HG02884 (cell line): Measurements from ENCODE around the gene MTFR2.
"Not testable (repeated sequence)": the region's sequence is repeated elsewhere in the genome, so short reads cannot be mapped to it uniquely, and the experiment has no call there.

Experiments
- ATAC-seq: cut with Tn5 transposase; IDR thresholded peaks from one replicate; pipeline ENCODE4 v1.9.1; 2021; ENCODE audit warnings: mild to moderate bottlenecking, moderate library complexity; ENCODE audit not compliant: unreplicated experiment

The MTFR2 gene

DNA sequence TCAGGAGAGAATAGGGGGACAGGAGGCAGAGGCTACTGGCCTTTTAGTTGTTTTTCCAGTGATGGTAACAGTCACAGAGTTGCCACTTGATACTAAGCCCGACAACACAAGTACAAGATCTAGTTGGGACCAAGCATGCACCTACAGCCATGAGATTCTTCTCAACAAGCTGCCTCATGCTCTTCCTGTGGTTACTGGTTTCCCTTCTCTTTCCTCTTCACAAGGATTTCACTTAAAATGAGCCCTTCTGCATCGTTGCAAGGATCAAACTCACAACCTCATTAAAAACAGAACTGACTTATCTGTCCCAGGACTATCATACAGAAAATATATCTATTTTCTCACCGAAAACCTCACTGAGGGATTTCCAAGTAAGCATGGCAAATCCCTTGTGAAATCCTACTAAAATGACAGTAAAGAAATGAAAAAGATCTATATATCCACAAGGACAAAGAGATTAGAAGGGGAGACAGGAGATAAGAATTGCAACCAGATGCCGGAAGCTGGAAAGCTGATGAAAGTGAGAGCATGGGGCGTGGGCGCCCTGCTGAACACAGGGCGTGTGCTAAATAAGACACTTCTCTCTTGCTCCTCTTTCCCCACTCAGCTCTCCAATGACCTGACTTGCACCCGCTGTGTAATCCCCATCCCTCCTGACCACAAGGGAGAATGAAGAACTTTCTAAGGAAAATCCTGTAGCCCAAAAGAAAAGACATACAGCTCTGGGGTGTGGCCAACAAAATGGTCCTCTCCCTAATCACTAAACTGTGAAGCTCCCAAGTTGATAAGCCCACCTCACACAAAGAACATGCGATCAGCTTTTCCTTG, 13.4 kb downstream of the MTFR2 start:
- no peak for ATAC-seq

DNA sequence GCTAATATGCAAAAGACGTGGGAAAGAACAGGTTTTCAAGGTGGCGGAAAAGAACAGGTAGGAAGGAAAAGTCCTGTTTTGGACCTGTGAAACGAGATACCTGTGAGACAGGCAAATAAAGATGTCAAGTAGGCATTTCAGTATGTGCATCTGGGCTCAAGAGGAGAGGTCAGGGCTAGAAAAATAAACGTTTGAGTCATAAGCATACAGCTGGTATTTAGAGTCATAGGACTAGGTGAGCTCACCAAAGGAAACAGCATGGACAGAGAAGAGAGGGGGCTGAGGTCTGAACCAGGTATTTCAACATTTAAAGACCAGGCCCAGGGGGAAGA, 14.9 kb downstream of the MTFR2 start:
- ATAC-seq = no peak

DNA sequence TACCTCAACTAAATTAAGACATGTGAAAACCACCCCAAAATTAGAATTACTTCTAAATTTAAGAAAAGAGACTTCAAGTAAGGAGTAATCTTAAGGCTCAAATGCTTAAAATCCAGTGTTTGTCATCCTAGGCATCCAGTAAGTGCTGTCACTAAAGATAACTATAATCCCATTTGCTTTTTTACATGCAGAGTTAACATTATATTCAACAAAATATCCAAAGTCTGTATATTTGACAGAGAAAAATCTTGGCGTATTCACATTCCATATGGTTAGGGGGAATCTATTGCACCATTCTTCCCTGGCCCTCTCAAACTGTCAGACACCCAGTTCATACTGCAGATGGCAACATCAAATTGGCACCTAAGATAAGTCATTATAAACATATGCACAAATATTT, 17.4 kb downstream of the MTFR2 start:
- ATAC-seq = no peak

DNA sequence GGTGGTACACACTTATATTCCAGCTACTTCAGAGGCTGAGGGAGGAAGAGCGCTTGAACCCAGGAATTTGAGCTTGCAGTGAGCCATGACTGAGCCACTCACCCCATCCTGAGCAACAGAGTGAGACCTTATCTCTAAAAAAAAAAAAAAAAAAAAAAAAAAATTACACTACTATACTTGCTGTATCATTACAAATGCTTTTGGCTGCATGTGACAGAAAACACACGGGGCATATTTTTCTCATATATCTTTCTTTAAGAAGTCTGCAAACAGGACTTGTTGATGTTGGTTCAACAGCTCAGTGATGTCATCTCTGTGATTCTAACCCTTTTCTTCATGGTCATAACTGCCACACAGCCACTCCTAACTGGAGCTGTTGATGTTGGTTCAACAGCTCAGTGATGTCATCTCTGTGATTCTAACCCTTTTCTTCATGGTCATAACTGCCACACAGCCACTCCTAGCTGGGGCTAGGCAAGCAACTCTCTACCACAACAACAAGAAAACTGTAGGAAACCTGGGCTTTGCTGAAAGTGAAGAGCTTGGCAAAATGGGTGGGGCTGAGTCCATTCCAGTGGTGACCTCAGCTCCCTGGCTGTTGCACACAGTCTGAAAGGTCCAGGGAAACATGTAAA, 19.8 kb downstream of the MTFR2 start:
- ATAC-seq = no peak

DNA sequence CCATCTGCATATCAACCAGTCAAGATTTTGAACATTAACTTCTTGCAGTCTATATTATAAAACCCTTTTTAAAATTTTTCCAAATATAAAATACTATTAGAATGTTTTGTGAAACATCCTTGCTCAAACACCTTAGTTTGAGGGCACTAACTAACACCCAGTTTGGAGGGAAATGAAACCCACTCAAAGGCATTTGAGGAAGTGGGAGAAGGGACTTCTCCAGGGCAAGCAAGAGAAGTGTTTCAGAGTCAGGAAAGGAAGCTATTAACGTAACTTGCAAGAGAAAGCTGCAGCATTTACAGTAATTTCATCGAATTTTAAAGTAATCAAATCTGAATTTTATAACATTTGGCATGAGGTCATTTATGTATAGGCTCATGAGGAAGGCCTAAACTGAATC, 21.3 kb downstream of the MTFR2 start:
- ATAC-seq = no peak

DNA sequence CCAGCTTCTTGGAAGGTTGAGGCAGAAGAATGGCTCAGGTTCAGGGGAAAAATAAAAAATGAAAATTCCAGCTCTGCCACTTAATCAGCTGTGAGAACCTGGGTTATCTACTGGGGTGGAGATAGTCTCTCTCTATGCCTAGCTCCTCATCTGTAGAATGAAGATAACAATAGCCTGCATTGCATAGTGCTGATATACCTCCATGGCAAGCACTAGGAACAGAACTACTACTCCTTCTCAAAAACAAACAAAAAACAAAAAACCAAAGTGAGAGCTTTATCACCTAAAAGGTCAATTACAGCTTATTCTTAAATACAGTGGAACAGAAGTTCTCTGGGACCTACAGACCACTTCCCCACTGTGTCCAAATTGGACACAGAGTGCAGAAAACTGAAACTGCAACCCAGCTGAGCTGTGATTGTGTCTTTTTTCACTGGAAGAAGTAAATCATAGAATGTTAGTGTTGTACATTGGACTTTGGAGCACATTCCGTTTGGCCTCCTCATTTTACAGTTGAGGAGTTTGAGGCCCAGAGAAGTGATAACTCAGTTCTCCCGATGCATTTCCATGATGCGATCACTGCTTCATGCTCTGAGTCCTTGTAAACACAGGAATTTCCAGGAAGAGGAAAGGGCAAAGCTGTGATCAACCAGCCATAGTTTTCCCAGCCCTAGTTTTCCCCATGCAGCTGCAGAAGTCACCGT, 23.3 kb downstream of the MTFR2 start:
- ATAC-seq = no peak

DNA sequence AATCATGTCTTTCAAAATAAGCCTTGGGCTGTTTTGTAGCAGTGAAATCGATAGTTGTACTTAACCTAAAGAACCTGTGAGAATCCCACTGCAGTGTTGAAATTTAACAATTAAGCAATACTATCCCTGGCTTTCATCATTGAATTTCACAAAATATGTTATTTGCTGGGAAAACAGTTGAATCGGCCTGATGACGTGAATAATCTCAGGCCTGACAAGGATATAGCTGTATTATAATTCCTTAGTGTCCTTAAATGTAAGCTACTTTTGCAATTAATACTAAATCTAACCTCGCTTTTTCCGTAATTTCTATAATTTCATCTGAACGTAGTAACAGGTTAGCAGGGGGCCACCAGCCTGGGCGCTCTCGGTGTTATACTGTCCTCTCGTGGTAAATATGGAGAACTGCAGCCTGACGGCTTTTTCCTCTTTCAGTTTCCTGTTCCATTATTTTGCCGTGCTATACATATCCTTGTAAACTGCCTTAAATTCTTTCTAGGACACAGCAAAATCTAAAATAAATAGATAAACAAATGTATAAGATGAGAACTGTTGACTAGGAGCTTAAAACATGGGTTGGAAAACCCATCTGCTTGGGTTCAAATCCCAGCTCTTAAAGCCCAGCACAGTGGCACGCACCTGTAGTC, 24.0 kb downstream of the MTFR2 start:
- ATAC-seq = peak; percentile 55

DNA sequence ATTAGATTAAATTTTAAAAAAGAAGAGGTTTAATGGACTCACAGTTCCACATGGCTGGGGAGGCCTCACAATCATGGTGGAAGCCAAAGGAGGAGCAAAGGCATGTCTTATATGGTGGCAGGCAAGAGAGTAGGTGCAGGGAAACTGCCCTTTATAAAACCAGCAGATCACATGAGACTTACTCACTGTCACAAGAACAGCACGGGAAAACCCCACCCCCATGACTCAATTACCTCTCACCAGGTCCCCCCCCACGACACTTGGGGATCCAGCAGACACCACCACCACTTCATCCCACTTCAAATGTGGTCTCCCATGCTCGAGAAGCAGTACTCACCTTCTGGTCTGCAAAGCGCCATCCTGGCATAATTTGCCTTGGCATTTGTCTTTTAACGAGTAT, 24.6 kb downstream of the MTFR2 start:
- ATAC-seq = no peak

DNA sequence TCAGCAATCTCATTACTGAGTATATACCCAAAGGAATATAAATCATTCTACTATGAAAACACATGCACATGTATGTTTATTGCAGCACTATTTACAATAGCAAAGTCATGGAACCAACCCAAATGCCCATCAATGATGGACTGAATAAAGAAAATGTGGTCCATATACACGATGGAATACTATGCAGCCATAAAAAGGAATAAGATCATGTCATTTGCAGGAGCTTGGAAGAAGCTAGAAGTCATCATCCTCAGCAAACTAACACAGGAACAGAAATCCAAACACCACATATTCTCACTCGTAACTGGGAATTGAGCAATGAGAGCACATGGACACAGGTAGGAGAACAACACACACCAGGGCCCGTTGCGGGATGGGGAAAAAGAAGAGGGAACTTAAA, 25.1 kb downstream of the MTFR2 start:
- ATAC-seq = not testable (repeated sequence)

DNA sequence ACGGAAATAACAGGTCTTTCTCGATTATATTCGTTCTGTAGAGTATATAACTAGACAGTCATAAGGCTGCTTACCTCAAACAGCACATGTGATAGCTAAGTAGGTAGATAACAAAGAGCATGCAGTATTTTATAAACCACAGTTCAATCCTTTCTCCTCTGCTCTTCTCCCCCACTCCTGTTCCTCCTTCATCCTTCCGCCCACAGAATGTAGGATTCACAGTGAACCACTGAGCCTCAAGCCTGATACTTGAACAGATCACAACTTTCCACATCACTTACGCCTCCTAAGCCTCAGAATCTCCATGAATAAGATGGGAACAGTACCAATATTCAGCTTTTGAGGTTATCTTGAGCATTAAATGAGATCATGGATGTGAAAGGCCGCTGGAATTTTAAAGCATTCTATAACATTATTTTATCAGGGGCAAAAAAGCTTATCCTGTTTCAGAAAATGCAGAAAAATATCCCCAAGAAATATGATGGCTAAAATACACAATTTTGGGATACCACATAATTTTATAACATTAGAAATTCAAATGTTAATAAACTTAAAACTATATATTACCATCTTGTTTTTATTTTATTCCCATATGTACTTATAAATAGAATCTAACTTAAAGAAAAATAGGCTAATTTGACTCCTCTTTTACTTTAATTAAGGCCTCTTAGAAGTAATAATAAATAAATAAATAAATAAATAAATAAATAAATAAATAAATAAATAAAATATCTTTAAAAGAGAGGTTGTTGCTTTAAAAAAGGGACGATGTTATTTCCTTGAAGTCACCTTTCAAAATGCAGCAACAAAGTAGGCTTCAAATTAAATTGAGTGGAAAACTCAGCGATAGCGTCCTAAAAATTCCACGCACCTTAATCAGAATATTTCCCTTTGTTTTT, 33.4 kb downstream of the MTFR2 start:
- no peak for ATAC-seq

DNA sequence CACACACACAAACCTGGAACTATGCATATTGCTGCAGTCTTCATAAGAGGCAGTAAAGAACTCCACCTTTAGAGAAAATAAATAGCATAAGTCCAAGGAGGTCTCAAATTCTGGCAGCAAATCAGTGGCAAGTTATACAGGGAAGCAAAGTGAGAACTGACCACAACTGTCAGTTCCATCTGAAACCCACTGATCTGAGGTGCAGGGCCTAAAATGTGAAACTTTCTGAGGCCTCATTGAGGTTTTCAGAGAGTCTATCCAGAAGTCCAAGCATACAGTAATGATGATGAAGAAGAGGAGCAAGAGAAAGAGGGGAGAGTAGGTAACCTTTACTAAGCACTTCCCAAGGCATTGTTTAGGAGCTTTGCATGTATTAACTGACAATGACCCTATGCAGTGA, 36.3 kb downstream of the MTFR2 start:
- ATAC-seq = no peak

DNA sequence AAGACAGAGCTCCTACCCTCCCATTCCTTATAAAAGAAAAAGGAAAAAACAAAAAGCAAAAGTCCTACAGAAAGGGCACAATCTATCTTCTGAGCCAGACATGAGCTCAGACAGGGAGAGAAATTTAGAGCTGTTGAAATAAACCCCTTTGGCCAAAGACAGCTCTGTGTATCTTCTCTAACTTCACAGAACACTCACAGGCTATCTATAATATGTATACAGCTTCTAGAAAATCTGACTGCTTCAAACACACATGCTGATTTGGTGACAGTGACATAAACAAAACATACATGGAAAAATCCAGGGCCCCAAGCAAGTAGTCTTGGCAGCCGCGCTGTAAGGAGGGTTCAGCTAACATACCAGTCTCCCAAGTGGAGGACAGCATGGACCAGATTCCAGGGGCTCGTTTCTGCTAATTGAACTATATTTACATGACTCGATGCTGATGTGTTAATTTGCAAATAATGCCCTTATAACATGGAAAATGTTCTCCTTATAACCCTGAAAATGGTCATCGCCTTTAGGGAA, 37.0 kb downstream of the MTFR2 start:
- ATAC-seq = no peak

DNA sequence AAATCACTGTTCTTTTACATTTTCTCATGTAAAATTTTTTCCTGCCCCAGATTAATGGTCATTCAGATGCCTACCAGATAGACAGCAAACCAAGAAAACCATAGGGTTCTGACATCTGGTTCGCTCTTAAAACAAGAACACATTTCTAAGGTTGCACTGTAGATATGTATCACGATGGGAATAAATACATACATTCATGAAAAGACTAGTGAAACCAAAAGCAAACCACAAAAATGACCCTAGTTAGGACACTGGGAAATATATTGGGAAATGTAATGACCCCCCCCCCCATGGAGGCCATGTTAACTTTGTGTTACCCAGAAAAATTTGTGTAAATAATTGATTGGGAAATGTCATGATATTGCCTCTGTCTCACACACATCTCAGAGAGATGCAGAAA, 37.5 kb downstream of the MTFR2 start:
- ATAC-seq = no peak

DNA sequence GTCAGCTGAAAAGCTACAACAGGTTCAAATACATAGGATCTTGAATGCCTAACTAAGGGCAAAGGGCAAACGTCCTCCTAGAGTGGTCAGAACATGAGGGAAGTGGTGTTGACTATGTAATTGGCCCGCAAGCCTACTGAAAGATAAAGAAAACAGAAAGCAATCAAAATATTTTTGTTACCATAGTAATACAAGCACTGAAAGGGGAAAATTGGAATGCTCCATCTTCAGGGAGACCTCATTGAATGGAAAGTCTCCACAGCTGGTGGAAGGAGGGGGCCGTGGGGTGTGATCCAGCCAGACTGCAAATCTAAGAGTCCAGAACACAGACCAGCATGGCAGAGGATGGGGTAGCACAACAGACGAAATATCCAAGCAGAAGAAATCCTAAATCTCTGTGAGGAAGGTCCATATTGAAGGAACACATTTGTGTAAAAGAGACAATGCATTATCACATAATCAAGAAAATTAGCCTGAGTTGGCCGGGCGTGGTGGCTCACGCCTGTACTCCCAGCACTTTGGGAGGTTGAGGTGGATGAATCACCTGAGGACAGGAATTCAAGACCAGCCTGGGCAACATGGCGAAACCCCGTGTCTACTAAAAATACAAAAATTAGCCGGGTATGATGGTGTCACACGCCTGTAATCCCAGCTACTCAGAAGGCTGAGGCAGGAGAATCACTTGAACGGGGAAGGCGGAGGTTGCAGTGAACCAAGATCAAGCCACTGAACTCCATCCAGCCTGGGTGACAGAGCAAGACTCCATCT, 39.5 kb downstream of the MTFR2 start:
- ATAC-seq = no peak

DNA sequence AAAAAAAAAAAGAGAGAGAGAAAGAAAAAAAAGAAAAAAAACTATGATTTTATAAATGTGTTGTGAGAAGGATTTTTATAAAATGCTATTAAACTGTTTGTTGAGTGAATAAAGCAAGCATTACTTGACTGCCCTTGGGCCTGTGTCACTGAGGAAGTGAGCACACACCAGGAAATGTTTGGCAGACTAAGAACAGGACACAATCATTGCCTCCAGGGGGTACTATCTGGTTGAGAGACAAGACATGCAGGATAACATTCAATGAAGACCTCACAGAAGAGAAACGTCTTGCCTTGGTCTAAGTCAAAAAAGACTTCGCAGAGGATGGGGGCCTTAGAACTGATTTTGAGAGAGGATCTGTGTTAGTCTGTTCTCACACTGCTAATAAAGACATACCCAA, 40.6 kb downstream of the MTFR2 start:
- no peak for ATAC-seq

DNA sequence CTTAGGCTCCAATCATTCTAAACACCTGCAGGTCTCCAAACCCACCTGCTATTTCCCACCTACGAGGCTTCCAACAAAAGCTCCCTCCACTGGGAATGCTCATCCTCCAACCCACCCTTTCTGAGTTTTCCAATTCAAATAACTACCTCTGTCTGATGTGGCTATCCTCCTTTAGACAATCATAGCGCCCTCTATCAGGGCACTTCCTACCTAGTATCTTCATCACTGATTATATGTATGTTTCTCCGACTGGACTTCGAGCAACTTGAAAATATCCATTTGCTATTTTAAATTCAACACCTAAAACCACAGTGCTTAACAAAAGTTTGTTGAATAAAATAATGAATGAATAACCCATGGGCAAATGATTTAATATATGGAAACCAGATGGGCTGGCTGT, 41.3 kb downstream of the MTFR2 start:
- no peak for ATAC-seq

DNA sequence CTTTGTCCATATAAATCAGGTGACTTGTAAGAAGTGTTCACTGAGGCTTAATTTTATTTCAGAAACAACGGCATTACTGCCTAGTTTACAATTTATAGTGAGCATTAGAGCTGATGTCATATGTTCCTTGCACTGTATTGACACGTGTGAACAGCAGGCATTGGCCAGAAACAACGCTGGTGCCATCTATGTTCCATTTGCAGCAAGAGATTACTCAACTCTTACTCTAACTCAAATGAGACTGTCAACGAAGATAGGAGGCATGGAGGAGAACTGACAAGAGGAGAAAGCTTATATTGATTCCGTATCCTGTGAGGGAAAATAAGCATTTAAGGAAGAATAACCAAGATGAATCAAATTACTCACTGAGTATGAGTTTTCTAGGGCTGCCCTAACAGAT, 48.4 kb downstream of the MTFR2 start:
- no peak for ATAC-seq

DNA sequence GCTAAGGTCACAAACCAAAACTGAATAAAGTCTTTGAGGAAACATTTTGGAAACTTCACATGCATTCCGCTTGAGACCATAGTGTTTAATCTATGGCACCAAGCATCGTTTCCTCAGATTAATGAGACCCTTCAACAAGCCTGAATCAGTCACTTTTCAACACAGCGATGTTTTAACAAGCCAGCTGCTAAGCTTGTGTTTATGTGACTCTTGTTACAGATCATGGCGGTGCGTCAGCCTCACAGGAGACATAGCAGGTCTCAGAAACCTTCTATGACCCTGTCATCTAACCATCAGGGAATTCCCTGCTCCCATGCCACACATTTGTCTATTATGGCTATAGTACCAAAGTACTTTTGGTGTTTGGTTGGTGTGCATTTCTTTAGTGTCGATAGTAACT, 57.2 kb downstream of the MTFR2 start:
- no peak for ATAC-seq

DNA sequence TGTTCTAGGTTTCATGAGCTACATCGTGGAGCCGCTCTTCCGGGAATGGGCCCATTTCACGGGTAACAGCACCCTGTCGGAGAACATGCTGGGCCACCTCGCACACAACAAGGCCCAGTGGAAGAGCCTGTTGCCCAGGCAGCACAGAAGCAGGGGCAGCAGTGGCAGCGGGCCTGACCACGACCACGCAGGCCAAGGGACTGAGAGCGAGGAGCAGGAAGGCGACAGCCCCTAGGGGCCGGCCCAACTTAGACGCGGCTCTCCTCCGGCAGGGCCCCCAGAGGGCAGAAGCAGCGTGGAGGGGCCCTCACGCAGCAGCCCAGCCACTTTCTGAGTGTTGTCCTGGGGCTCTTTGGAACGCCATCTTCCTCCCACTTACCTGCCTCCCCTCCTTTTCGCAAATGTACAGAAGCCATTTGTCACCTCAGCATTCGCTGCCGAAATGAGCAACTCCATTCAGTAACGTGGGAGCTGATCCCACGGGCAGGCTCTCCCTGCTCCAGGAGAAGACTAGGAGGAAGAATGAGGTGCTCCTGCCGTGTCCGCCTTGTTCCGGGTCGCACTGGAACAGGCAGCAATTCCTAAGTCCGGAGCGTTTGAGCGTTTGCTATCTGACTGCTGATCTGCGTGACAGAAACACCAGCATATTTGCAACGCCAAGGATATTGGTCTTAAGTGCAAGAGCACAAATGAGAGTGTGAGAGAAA, 58.4 kb downstream of the MTFR2 start:
- no peak for ATAC-seq
